Measurements from ENCODE around the gene CDC20.

DNA sequence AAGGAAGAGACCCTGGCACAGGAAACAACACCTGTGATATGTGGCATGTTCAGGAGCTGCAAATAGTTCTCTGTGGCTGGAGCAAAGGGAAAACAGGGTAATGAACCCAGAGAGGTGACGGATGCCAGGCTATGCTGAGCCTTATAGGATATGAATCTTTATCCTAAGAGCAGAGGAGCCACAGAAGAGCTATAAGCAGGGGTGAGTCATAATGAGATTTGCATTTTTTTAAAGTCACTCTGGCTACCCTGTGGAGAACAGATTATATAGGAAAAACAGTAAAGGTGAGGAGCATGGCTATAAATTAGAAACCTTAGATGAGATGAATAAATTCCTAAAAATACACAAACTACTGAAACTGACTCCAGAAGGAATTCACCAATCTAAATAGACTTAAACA, 34.0 kb upstream of the CDC20 start:
- TF ChIP-seq, protein P1, sequence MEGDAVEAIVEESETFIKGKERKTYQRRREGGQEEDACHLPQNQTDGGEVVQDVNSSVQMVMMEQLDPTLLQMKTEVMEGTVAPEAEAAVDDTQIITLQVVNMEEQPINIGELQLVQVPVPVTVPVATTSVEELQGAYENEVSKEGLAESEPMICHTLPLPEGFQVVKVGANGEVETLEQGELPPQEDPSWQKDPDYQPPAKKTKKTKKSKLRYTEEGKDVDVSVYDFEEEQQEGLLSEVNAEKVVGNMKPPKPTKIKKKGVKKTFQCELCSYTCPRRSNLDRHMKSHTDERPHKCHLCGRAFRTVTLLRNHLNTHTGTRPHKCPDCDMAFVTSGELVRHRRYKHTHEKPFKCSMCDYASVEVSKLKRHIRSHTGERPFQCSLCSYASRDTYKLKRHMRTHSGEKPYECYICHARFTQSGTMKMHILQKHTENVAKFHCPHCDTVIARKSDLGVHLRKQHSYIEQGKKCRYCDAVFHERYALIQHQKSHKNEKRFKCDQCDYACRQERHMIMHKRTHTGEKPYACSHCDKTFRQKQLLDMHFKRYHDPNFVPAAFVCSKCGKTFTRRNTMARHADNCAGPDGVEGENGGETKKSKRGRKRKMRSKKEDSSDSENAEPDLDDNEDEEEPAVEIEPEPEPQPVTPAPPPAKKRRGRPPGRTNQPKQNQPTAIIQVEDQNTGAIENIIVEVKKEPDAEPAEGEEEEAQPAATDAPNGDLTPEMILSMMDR (conservative IDR thresholded peaks at IDR 0.05; ENCODE audit: low read depth, low read length), result no peak
- TF ChIP-seq EZH2 (IDR thresholded peaks at IDR 0.05; ENCODE audit: borderline replicate concordance, low read depth, low read length, poor library complexity, severe bottlenecking), result no peak
